Measurements from ENCODE around the gene RIMS1. TPM values are rescaled to one million over a fixed set of nuclear protein-coding genes. Genes with fewer than 3 reads are reported as not detected.
A peak's percentile ranks its signal among the peaks of the same experiment; 100 is the strongest.

Gene RIMS1
- total and polyA plus RNA-seq, 9 of the 15 experiments (the other 6 are each of a cell fraction or from before 2014, with no cell fraction given) = not detected

- peak; percentile 100 for TF ChIP-seq RAD21 (CRISPR knock-in tag; conservative IDR thresholded peaks at IDR 0.05 in 1 of 2, IDR thresholded peaks at IDR 0.05 in 1 of 2)
- no peak for TF ChIP-seq ATF1 (CRISPR knock-in tag; IDR thresholded peaks at IDR 0.05)
- peak; percentile 56 for TF ChIP-seq ATF1 (tag; IDR thresholded peaks at IDR 0.05)
- TF ChIP-seq TBP (optimal IDR thresholded peaks at IDR 0.05; ENCODE audit: low read depth, low read length) = peak; percentile 12
- TF ChIP-seq NCOR1 (IDR thresholded peaks at IDR 0.05) = peak; percentile 22; the same call in 1 of the 2 replicates
- no peak for TF ChIP-seq HES1 (IDR thresholded peaks at IDR 0.05; ENCODE audit: low read depth)
- TF ChIP-seq HMBOX1 (IDR thresholded peaks at IDR 0.05) = peak; percentile 91
- 0 out of 2 replicates have a peak, but pooled peaks have one; percentile 16 for TF ChIP-seq ZNF239 (CRISPR knock-in tag; IDR thresholded peaks at IDR 0.05)
- 0 out of 2 replicates have a peak, but pooled peaks have one; percentile 21 for TF ChIP-seq L3MBTL2 (IDR thresholded peaks at IDR 0.05)
- peak; percentile 100 for TF ChIP-seq CTCF (IDR thresholded peaks at IDR 0.05 in 2 of 3, conservative IDR thresholded peaks at IDR 0.05 in 1 of 3; ENCODE audit: insufficient read depth in 2 of 3, low read depth in 1 of 3, low read length in 3 of 3)
- TF ChIP-seq ZNF444 (CRISPR knock-in tag; IDR thresholded peaks at IDR 0.05) = no peak
- peak; percentile 74; the same call in 1 of the 2 replicates for TF ChIP-seq MBD1 (CRISPR knock-in tag; IDR thresholded peaks at IDR 0.05)
- no peak for TF ChIP-seq ZNF384 (IDR thresholded peaks at IDR 0.05; ENCODE audit: low read depth, low read length)
- TF ChIP-seq TEAD4 (IDR thresholded peaks at IDR 0.05; ENCODE audit: low read length) = peak; percentile 65
- no peak for TF ChIP-seq TEAD4 (CRISPR knock-in tag; IDR thresholded peaks at IDR 0.05; ENCODE audit: borderline replicate concordance)
- TF ChIP-seq SP1 (CRISPR knock-in tag; IDR thresholded peaks at IDR 0.05) = no peak
- TF ChIP-seq ATF4 (CRISPR knock-in tag; IDR thresholded peaks at IDR 0.05) = 0 out of 2 replicates have a peak, but pooled peaks have one; percentile 22
- TF ChIP-seq THRB (CRISPR knock-in tag; conservative IDR thresholded peaks at IDR 0.05) = peak; percentile 63; the same call in 1 of the 2 replicates
Observed at GRCh38 chr6:72411872-72412708, 525.7 kb downstream of the RIMS1 start (continued).
